ENCODE data around the gene GABBR2.

The GABBR2 gene

DNA sequence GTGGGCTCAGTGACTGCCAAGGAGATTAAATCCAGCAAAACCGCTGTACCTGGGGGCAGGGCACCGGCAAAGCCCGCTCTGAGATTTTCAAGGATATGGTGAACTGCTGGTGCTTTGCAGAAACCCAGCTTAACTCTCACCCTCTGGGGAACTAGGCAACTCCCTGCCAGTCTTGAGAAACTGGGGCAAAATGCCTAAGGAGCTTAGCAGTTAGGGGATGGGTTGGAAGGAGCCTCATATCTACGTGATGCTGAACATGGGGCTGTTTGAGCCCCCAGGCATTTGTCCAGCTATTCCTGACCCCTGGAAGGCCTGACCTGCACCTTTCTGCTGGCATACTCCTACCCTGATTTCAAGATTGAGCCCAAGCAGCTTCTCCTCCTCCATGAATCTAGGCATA, 344.6 kb downstream of the GABBR2 start:
- no peak for DNase-seq

DNA sequence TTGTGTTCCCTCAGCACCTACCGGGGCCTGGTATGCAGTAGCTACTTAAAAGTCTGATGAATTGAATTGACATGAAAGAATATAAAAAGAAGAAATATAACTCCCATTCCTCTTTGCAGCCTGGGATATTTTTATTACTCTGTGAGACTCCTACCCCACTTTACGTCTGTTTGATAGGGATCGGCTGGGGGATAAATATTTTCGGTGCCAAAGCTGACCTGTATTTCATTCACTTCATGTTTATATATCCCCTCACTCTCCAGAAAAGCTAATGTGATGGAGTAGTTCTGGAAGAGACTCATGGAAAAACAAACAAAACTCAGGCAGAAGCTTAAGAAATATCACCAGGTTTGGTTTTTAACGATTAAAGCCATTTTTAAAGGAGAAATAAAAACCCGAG, 345.1 kb downstream of the GABBR2 start:
- DNase-seq = no peak

DNA sequence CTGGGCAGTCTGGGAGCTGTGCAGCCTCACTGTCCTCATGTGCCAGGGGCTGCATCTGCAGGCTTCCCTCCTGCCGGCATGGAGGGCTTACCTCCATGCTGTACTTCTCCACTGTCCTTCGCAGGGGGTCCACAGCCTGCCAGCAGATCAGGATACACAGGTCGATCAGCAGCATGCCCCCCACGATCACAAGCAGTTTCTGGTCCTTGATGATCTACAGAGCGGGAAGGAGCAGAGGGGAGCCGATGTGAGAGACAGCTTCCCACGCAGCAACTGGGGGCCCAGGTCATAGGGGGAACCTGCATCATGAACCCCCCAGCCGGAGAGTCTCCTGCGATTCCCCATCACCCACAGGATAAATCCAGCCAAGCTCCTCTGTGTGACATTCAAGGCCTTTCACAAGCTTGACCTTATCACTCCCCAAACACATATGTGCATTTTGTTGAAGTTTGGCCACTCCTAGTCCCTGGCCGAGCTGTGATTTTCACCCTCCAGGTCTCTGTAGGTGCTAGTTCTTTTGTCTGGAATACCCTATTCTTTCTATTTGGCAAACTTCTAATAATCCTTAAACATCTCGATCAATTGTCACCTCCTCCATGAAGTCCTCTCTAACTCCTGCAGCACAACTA, 346.0 kb downstream of the GABBR2 start:
- DNase-seq = no peak

DNA sequence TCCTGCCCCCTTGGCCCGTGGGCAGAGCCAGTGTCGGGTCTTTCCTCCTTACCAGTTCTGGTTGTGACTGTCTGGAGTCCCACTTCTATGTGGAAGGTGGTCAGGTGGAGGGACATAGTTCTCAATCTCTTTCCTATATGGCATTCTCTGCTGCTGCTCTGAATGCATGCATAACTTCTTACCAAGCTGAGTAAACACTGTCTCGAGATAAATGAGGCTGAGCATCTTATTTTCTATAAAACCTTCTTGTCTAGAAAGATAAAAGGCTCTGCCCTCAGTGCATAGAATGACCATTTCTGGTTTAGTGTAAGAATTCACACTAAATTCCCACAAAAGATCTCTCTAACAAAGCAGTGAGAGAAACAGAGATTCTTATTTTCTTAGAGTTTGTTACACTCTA, 347.1 kb downstream of the GABBR2 start:
- no peak for DNase-seq

DNA sequence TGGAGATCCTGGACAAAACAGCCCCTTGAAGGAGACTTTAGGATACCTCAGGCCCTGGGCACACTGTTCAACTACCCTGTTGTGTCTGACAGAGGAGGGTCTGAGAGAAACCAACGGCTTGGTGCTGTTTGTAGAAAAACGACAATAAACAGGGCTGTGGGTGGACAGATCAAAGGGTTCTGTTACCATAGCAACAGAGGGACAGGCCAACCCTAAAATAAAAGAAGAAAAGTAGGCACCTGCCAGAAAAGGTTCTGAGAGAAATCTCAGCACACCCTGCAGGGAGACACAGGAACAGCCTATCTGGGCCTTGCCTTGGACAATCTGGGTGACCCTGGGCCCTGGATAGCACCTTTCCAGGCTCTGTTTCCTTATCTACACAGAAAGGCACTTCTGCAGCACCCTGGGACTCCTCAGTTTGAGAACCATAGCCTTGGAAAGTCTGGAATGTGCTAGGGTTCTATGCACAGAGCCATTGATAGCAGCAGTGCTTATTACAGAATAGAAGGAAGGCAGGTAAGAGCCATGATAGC, 348.5 kb downstream of the GABBR2 start:
- no peak for DNase-seq

DNA sequence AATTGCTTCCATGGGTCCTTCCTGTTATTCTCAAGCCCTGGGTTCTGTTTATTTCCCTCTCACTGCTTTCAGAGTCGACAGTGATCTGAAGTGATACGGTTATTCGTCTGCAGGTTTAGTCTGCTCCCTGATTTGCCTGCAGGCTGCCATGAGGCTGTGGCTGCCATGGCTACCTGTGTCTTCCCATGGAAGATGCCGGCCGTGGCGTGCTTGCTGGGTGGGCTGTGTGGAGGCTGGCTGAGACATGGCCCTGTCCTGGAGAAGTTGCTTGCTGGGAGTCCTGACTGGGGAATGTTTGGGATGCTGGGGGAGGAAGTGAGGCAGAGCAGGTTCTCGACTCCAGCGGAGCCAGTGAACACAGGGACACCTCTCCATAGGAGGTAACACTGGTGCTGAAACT, 349.2 kb downstream of the GABBR2 start:
- no peak for DNase-seq

DNA sequence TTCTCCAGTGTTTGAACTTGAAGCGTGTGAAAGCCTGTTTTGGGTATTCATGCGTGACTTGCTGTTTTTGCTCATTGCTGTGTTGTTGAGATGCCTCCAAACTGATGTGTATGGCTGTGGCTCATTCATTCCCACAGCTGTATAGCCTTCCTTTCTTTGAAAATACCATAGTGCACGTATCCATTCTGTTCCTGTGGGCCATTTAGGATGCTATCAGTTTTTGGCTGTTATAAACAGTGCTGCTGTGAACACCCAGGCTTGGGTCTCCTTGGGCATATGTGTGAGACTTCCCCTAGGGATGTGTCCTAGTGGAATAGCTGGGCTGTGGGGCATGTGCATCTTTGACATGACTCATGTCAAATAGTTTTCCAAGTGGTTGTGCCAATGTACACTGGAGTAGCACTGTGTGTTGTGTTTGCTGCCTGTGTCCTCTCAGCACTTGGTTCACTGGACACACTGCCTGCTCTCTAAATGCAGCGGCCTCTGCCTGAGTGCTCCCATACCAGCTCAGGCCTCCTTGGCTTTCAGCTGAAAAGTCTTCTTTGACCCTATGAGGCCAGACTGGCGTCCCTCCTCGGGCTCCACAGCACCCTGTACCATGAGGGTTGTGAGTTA, 350.7 kb downstream of the GABBR2 start:
- DNase-seq = no peak

DNA sequence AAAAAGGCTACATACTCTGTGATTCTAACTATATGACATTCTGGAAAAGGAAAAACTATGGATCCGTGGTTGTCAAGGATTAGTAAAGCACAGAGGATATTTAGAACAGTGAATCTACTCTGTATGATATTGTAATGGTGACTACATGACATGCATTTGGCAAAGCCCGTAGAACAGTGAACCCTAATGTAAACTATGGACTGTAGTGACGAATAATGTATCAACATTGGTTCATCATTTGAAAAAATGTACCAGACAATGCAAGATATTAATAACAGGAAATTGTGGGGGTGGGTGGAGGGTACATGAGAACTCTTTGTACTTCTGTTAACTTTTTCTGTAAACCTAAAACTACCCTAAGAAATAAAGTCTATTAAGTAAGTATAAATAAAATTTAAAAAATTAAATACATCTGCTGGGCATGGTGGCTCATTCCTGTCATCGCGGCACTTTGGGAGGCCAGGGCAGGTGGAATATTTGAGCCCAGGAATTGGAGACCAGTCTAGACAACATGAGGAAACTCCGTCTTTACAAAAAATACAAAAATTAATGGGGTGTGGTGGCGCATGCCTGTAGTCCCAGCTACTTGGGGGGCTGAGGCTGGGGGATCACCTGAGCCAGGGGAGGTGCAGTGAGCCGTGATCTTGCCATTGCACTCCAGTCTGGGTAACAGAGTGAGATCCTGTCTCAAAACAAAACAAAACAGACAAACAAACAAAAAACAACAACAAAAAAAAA, 351.6 kb downstream of the GABBR2 start:
- no peak for DNase-seq

DNA sequence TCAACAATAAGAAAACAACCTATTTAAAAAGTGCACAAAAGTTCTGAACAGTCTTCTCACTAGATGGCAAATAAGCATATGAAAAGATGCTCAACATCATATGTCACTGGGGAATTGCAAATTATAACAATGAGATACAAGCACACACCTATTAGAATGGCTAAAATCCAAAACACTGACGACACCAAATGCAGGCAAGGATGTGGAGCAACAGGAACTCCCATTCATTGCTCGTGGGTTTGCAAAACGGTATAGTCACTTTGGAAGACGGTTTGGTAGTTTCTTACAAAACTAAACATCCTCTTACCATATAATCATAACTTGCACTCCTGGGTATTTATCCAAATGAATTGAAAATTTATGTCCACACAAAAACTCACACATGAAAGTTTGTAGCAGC, 352.4 kb downstream of the GABBR2 start:
- no peak for DNase-seq

DNA sequence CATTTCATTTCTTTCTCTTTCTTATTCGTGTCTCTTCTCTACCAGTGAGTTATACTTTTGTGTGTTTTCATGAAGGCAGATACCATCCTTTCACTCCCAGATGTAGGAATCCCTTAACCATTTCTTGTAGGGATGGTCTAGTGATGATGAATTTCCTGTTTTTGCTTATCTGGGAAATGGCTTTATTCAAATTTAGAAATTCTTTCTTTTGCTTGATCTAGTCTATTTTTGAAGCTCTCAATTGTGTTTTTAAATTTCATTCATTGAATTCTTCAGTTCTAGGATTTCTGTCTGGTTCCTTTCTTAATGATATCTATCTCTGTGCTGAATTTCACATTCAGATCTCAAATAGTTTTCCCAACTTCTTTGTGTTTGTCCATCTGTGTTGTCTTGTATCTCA, 357.4 kb downstream of the GABBR2 start:
- no peak for DNase-seq

DNA sequence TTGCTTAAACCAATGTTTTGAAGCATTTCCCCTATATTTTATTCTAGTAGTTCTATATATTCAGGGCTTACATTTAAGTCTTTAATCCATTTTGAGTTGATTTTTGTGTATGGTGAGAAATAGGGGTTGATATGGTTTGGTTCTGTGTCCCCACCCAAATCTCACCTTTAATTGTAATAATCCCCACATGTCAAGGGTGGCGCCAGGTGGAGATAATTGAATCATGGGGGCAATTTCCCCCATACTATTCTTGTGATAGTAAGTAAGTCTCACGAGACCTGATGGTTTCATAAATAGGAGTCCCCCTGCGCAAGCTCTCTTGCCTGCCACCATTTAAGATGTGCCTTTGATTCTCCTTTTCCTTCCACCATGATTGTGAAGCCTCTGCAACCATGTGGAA, 361.1 kb downstream of the GABBR2 start:
- no peak for DNase-seq

DNA sequence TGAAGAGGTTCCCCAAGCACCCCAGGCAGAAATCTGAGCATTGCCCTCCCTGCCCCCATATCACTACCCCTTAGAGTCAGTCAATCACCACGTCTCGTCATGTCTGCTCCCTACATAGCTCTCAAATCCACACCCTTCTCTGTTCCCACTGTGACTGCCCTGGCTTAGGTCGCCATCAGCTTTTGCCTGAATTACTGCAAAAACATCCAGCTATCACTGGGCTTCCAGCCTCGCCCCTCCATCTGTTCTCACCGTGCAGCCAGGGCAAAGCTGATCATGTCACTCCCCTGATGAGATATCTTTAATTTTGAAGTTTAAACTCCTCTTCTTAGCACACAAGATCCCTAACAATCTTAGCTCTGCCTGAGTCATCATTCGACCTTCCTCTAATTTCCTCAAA, 363.7 kb downstream of the GABBR2 start:
- DNase-seq = no peak

DNA sequence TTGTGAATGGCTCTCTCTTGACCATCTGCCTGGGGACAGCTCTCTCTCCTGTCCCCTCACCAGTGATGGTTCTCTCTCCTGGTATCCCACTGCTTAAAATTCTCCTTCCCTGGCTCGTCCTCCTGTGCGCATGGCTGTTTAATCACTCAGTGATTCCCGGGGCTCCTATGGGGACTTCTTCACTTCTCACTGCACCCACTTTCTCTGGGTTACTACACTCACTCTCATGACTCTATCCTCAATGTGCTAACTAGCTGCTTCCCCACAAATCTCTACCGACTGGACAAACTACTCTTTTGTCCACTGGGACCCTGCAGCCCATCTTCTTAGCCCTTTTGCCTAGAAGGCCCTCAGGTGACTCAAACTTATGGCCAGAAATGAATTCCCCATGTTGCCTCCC, 364.2 kb downstream of the GABBR2 start:
- DNase-seq = no peak

DNA sequence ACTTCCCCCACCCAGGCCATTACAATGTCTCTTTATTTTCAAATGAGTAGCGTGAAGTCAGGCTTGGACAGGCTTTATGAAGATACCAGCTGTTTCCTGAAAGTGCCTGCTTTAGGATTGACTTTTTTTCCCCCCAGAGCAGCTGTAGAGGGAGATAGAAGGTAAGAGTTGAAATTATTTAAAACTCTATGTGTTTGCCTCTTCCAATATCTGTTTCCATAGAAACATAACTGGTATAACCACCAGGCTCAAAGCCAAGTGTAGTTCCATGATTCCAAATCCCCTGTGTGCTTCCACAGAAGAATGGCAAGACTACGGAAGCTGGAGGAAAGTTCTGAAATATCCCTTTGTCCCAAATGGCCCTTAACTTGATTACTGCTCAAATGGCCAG, 365.9 kb downstream of the GABBR2 start:
- no peak for DNase-seq

DNA sequence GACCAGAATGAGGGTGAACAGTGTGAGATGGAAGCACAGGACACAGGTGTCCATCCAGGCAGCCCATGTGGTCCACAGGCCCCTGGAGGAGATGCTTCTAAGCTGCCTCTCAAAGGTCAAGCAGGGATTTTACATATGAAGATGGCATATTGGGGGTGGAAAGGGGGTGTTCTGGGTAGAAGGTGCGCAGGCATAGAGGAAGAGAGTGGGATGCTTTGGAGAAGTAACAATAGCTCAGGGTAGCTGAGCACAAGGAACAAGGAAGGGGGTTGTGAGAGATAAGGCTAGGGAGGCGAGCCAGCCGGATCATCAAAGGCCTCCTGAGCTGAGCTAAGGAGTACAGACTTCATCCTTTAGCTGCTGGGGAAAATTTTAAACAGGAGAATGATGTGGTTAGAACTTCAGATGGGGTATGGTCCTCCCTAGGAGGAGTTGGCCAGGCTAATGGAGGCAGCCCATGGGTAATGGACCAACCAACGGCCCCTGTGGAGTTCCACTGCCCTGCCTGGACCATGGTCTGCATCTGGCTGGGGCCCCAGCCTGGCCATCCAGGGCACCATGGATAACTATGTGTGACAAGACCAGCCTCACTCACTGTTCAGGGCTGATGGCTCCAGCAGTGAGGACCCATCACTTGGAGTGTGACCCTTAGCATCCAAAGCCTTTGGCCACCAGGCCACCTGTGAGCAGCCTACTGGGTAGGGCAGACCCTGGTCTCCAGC, 366.5 kb downstream of the GABBR2 start:
- DNase-seq = no peak

DNA sequence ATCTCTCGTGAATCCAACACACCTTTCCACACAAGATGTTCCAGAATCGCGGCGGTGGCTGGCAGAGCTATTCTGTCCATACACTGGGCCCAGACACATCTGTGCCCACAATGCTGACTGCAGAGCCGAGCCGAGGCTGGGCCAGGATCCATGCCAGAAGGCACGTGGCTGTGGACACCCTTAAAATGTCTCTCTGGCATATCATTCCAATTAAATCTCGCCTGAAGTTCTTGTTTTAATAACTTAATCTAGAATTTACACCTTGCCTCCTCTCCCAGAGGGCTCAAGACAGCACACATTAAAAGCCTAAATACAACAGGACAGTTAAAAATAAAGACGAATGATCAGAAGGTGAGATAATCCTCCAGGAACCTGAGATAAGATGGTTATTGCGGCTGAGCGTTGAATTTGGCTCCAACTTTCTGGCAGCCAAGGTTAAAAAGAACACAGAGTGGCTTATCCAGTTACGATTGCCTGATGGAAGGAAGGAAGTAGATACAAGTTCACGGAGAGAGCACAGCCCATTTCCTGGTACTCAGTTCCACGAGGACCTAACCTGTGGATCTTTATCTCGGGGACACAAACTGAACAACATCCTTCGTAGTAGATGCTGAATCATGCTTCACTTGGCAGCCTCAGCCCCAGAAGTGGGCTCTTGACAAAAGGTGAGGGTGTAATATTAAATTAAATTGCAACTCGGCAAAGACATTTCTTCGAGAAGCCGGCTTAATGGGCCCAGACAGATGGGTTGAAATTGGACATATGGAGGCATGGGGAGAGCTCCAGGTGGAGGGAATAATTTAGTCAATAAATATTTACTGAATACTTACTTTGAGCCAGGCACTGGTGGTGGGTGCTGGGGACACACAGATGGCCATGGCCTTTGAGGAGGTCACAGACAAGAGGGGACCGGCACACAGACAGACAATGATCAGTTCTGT, 367.3 kb downstream of the GABBR2 start:
- DNase-seq = no peak

DNA sequence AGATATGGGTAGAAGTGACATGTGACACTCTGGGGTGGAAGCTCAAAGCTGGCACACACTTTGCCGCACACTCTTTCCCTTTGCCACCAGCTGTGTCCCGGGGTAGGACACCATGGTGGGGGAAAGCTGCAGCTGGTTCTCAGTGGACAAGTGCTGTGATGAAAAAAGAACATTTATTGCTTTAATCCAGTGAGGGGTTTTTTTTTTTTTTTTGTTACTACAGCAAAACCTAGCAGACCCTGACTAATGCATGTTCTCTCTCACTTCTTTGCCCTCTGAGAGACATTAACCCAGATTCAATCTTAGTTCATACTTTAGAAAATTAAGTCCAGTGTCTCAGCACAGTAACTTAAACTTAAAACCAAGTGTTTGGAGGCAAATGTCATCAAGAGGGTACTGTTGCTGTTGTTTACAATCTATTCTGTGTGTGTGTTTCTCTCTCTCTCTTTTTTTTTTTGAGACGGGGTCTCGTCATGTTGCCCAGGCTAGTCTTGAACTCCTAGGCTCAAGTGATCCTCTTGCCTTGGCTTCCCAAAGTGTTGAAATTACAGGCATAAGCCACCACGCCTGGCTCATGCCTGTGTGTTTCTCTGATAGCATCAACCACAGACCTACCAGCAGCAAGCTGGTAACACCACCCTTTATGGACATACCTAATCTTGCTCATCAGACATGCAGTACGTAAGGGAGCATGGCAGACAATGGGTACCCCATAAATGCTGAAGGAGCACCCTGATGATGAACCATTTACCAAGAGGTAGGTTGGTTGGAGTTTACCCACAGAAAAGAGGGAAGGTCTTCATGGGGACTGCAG, 368.5 kb downstream of the GABBR2 start:
- no peak for DNase-seq

DNA sequence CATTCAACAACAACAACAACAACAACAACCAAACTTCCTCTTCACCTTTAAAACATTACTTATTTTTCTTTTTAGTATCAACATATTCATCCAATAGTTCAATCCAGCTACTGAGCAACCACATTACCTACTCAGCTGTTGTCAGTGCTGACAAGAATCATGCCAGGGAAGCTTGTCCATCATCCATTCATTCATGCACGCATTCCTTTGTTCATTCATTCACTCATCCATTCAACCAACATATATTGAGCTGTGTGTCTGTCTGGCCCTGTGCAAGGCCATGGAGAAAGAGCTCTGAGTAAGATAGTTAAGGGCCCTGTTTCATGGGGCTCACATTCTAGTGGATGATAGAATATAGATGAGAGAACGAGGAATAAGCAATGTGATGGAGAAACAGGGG, 373.1 kb downstream of the GABBR2 start:
- no peak for DNase-seq

DNA sequence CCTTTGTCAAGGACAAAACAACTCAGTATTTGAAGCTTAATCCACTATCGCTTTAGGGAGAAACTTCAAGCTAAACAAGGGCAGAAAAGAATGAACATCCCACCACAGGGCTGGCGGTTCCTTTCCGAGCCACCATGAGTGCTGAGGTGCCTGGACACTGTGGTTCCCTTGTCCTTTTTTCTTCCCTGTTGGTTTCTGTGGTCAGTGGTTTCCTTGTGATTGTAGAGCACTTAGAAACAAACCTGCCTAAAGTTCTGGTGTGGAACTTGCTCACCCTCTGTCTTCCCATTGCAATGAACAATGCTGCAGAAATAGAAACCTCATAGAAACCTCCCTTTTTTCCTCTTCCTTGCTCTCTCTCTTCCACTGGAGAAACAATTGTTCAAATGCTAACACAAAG, 373.9 kb downstream of the GABBR2 start:
- DNase-seq = no peak

DNA sequence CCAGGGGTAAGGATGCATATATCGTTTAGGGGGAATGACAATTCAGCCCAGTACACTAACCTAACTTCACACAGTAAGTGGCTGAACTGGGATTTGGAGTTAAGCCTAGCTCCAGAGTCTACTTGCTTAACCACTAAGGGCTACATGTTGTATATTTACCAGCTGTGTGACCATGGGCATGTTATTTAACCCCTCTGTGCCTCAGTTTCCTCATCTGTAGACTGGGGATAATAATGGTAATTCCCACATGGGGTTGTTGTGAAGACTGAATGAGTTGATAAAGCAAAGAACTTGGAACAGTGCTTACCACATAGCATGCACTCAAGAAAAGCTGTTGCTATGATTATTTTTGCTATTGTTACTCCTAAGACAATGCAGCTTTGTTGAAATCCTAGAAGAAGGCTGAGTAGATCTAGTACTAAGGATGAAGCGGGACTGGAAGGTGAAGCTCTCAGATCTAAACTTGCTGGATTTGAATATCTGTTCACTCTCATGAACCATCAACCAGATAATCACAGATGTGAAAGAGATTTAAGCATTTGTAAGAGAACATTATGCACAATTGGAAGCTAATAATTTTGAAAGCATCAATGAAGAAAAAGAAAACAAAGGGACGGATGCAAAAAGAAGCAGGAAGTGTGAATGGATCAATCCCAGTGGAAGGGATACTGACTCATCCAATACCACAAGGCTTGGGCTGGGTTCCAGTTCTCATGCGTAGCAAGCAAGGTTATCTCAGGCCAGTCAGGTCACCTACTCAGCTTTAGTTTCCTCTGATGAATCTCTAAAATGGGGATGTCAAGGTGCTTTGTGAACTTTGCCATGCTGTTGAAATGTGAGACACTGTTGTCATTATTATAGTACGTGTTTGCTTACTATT, 374.8 kb downstream of the GABBR2 start:
- DNase-seq = no peak

Data from NCI-H1417 treated with DMSO at 0.1 percent for 48 hours (cell line).